Measurements from ENCODE around the gene SPIRE2.
A peak's percentile ranks its signal among the peaks of the same experiment; 100 is the strongest.
"Not testable (repeated sequence)": the region's sequence is repeated elsewhere in the genome, so short reads cannot be mapped to it uniquely, and the experiment has no call there.

SPIRE2 gene

DNA sequence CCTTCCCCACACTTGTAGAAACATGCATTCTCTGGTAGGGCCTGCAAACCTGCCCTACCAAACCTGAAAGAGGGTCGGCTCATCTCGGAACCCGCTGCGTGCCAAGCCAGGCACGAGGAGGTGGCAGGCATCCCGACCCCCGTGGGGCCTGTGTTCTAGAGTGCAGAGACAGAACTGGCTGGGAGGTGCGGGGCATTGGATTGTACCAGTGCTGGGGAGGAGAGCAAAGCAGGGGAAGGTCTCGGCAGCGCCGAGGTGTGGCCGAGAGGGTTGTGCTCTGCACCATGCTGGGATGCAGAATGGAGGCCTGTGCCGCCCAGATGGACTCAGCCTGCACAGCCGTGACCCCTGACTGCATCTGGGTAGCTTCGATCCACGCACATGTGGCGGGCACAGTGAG is 72.6 kb downstream of the SPIRE2 start:
- no peak for DNase-seq

DNA sequence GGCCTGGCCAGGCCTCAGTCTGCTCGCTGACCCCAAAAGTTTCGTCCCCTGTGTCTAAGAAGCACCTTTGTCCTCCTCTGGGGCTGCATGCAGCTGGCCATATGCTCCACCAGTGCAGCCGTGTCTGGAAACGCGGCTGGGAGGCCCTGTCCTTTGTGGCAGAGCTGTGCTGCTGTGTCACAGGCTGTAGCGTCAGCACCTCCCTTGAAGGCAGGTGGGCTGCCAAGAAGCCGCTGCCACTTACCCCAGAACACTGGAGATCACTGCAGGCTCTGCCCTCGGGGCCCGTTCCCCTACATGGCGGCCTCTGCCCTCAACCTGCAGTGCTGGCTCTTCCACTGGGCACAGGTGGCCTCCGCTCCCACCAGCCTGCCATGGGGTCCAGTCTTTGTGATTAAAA is 74.7 kb downstream of the SPIRE2 start:
- DNase-seq, result no peak

DNA sequence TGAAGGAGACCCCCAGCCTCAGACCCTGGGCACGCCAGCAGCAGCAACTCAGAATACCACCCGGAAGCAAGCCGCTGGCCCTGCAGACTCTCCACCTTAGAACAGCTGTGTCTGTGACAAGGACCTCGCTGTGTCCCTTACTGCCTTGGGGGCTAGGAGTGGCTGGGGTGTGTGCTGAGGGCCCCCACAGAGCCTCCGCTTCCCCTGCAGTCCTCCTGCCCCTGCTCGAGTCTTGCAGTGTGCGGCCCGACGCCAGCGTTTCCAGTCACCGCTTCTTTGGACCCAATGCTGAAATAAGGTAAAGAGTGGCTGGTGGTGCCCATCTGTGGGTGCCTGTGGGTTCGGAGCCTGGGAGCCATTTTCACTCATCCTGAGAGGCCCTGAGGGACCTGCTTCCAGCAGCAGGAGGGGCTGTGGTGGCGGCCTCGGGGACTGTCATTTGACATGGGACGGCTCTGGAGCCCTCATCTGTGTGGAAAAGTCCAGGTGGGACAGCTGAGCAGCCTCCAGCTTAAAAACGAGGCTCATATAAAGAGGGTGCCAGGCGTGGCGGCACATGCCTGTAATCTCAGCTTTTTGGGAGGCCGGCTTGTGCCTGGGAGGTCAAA is 75.7 kb downstream of the SPIRE2 start:
- no peak for DNase-seq

DNA sequence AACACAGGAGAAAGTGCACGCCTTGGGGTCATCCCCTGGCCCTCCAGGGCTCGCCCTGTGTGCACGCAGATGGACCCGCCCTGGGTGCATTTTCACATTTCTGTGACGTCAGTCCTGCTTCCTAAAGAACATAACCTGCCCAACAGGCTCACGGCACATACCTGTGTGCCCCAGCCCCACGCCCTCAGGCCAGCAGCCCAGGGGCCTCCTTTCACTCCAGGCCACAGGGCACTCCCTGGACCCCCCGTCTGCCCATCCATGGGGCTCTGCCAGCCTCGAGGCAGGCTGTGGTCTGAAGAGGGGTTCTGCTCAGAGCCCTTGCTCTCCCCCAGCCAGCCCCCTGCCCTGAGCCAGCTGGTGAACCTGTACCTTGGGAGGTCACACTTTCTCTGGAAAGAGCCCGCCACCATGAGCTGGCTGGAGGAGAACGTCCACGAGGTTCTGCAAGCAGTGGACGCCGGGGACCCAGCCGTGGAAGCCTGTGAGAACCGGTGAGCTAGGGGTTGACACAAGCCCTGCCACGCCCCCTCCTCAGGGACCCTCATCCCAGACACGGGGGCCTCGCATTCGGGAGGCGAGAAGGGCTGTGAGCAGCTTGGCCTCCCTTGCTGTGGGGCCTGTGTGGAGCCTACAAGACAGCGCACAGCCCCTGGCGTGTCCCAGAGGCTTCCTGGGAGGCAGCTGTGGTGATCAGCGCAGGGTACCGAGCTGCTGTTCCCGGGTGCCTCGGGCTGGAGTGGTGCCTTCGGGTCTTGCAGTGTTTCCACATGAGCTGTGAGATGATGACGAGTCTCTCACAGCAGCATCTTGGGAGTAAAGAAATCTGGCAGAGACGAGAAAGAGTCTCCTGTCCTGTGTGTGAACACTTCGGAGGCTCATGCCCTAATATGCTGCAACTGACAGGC is 76.6 kb downstream of the SPIRE2 start:
- no peak for DNase-seq

DNA sequence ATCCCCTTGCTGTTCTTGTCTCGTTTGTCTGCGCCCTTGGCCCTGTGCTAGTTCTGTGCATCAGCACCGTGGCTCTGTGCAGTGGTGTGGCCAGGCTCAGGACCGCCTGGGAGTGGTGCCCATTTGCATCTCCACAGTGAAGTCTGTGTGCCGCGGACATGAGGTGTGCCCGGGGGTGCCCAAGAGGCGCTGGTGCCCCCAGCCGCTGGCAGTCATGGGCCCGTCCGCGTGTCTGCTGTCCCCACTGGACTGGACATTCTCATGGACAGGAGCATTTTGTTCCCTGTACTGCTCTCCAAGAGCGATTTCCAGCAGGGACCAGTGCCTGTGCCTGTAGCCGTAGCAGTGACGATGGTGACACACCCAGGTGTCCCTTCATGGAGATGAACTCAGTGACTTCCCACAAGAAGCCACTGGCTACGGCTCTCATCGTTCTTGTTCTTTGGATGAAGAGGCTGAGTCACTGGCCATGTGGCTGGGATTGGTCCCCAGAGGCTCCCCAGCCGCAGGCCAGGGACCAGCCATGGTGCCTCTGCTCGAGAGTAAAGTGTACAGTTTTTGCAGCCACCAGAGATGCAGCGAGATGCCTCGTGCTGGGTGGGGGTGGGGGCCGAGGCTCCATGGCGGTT is 77.3 kb downstream of the SPIRE2 start:
- DNase-seq, result no peak

DNA sequence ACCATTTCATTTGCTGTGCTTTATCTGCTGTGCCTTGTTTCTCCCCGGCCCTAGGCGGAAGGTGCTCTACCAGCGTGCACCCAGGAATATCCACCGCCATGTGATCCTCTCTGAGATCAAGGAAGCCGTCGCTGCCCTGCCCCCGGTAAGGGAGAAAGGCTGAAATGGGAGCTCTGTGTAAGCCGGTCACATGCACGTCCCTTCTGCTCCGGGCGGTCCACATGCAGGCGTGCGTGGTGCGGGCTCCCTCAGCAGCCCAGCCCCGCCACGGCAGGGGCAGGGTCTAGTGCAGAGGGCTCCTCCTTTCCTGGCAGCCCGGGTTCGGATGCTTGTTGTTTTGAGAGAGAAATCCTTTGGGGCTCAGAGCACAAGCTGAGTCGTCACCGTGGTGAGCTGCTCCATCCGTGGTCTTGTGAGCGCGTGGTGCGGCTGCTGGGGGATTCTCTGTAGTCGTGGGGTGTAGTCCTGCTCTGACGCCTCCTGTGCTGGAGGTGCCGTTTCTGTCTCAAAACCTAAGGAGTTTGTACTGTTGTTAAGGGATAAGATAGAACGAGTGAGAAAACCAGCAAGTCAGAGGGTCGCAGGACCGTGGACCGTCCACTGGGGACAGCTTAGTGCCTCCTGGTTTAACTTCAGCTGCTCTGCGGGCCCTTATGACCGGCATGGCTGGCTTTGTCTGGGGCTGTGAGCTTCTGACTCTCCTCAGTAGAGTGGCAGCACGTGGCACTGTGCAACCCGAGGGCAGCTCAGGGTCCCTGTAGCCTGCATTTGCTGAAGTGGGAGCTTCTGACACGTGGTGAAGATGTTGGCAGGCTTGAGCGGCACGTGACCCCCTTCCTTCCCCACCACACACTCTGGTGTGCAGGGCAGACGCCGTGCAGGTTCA is 78.1 kb downstream of the SPIRE2 start:
- DNase-seq, result no peak

DNA sequence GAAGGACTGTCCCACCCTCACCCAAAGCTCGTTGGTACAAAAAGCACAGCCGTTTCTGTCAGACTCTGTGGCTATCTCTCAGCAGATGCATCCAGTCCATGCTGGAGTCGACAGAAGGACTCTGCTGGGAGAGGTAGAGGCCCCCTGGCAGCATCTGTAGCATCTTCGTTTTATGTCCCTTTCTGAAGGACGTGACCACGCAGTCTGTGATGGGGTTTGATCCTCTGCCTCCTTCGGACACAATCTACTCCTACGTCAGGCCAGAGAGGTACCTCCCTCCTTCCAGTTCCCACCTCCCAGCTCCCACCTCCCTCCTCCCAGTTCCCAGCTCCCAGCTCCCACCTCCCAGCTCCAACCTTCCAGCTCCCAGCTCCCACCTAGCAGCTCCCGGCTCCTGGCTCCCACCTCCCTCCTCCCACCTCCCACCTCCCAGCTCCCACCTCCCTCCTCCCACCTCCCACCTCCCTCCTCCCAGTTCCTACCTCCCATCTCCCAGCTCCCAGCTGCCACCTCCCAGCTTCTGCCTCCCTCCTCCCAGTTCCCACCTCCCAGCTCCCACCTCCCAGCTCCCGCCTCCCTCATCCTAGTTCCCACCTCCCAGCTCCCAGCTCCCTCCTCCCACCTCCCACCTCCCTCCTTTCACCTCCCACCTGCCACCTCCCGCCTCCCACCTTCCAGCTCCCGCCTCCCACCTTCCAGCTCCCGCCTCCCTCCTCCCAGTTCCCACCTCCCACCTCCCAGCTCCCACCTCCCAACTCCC is 79.0 kb downstream of the SPIRE2 start:
- no peak for DNase-seq

DNA sequence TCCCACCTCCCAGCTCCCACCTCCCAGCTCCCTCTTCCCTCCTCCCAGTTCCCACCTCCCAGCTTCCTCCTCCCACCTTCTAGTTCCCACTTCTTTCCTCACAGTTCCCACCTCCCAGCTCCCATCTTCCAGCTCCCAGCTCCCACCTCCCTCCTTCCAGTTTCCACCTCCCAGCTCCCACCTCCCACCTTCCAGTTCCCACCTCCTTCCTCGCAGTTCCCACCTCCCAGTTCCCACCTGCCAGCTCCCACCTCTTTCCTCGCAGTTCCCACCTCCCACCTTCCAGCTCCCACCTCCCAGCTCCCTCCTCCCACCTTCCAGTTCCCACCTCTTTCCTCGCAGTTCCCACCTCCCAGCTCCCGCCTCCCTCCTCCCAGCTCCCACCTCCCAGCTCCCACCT is 80.0 kb downstream of the SPIRE2 start:
- DNase-seq, result no peak

DNA sequence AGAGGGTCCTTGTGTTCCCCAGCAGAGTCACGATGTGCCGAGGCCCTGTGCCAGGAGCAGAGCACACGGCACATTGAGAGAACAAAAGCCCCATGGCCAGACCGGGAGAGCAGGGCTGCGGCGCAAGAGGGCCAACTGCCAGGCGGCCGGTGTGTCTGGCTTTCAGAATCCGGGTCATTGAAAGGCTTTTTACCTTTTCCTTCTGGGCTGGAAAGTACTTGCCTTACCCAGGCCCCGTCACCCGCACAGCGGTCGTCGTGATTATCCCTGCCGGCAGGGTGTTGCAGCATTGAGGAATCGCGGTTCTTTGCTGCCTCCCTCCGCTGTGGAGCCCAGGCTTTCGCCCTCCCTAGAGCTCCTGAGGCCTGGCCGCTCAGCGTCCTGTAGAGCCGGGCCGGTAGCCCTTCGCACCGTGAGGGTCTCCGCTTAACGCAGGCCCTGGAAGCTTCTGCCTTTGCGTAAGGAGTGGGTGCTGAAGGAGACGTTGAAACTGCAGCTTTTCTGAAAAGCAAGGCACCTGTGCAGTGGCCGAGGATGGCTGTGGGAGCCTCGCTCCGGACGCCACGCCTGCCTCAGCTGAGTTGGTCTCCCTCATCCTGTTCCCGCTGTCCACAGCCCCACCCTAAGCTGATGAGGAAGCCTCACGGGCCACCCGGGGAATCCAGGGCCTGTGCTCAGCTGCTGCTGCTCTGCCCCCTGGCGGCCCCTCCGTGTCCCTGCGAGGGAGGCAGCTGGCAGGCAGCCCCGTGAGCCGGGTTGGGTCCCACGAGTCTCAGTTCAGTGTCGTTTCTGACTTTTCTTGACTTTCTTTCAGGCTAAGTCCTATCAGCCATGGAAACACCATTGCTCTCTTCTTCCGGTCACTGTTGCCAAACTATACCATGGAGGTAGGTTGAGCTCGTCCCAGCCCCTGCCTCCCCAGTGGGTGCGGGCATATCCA is 81.8 kb downstream of the SPIRE2 start:
- peak; percentile 70 for DNase-seq

DNA sequence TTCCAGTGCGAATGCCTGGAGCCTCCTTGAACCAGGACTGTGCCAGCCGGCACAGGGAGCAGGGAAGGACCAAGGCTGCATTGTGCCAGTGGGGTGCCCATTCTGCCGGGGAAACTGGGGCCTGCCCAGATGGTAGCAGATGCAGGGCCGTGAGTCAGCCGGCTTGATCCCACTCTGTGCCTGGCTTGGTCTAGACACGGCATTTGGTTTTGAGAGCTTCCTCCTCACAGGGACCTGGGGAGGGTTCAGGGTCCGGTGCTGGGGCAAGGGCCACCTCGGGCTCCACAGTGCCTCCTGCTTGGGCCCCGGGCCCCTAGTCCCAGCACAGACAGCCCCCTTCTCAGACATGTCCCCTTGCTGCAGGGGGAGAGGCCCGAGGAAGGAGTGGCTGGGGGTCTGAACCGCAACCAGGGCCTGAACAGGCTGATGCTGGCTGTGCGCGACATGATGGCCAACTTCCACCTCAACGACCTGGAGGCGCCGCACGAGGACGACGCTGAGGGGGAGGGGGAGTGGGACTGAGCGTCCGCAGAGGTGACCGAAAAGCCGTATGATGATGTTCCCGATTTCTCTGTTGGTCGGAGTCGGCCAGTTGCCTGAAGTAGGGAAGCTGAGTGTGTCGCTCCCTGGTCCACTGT is 82.6 kb downstream of the SPIRE2 start:
- DNase-seq, result no peak

DNA sequence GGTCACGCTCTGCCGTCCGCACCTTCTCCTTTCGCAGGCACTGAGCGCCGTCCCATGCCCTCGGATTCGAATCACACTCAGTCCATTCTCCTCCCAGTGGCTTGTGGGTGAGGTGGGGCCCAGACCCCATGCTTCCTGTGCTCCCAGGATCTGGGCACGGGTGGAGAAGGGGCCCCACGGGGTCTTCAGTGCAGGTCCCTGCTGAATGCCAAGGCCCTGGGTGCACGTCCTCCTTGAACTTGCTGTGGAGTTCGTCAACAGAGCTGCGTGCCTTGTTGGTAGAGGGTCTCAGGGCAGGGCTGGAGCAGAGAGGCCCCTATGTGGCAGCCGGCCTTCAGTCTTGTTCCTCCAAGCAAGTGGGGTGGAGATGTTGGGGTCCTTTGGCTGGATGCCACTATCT is 83.1 kb downstream of the SPIRE2 start:
- no peak for DNase-seq

DNA sequence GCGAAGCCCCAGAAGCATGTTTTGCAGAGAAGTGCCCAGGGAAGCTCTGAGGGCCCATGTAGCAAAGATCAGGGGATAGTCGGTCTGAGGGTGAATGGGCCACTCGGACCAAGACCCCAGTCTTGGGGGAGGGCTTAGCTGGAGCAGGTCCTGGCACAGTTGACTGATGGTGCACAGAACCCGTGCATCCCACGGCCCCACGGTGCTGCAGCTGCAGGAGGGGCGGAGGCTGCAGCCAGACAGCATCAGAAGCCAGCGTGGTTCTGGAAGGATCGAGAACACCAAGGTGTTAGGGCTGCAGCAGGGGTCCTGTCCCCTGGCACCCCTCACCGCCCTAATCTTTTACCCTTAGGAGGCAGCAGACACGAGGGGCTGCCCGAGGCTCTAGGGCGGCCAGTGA is 83.9 kb downstream of the SPIRE2 start:
- no peak for DNase-seq

DNA sequence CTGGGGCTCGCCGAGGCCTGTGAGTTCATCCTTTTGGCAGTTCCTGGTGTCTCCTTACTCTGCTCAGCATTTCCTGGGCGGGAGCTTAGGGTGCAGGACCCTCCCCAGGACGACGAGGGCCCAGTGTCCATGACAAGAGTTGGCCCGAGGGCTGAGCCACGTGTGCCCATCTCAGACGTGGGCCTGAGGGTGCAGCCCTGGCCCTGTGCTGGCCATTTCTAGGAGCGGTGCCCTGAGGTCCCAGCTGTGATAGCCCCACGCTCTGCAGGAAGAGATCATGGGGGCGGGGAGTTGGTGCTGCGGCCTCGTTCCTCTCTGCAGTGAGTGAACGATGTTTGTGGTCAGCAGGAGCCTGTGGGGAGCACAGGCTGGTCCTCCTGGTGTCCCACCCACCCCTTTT is 84.4 kb downstream of the SPIRE2 start:
- no peak for DNase-seq

DNA sequence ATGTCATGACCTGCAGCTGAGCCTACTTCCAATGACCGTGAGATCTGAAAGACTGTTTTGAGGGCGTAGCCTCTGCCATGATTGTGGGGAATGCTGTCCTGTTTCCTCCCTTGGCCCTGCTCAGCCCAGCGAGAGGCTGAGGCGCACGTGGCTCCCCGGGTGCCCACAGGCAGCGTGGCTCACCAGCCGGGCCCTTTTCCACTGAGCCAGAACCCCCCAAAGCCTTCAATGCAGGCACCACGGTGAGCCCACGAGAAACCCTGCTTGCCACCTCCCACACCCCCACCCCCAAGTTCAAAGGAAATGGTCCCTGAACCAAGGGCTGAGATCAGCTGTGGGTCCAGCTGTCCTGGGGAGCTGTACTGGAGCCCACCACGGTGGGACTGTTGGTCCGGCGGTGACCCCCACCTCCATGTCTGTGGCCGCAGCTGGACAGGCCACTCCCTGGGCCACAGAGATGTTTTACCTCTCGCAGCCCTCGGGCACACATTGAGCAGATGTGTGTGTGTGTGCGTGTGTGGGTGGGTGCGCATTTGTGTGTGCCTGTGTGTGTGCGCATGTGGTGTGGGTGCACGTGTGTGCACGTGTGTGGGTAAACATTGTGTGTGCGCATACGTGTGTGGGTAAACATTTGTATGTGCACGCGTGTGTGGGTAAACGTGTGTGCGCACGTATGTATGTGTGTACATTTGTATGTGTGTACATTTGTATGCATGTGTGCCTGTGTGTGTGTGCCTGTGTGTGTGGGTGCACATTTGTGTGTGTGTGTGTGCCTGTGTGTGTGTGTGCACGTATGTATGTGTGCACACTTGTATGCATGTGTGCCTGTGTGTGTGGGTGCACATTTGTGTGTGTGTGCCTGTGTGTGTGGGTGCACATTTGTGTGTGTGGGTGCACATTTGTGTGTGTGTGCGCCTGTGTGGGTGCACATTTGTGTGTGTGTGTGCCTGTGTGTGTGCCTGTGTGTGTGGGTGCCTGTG is 85.4 kb downstream of the SPIRE2 start:
- no peak for DNase-seq

DNA sequence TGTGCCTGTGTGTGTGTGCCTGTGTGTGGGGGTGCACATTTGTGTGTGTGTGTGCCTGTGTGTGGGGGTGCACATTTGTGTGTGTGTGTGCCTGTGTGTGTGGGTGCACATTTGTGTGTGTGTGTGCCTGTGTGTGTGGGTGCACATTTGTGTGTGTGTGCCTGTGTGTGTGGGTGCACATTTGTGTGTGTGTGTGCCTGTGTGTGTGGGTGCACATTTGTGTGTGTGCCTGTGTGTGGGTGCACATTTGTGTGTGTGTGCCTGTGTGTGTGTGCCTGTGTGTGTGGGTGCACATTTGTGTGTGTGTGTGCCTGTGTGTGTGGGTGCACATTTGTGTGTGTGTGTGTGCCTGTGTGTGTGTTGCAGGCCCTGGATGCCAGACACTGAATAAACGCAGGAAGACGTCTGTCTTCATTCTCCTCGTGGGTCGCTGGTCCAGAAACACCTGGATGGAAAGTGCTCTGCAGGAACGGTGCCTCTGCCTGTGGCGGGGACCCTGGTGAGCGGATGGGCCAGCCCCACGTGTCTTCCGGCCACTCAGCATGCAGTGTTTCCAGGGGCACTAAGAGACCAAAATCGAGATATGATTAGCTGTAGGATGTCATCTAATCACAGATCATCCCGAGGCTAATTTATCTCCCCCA is 86.5 kb downstream of the SPIRE2 start:
- not testable (repeated sequence) for DNase-seq

DNA sequence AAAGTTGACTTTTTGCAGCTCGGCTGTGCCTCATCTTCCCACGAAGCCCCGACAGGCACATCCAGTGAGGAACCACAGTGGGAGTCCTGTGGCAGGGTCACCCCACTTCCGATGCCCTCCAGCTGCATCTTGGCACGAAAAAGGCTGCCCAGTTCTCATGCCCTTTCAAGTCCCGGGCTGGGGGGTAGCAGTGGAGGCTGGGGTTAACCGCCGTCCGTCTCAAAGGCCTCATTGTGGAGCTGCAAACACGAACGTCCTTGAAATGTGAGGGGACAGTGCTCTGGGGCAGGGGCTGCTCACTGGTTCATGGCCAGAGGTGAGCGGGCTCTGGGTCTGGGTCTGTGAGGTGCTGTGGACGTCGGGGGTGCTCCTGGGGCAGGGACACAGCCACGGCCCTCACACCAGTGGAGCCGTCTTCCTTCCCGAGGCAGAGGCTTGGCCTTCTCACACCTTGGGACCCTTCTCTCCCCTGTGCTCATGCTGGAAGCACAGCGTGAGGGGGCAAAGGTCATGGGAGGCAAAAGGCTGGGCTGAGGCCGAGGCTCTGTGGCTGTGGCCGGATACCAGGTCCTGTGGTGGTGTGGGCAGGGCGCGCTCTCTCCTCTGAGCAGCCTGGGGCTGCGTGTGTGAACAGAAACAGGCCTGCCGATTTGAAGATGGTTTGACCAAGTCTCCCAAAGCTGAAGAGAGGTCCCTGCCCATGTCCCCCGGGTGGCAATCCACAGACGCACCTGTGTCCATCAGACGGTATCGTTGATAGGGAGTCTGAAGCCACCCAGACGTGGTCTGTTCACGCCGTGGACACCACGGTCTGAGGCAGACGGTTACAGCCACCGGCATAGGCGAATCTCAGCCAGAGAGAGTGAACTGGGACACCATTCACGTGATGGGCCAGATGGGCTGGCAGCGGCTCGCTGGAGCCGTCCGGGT is 87.3 kb downstream of the SPIRE2 start:
- DNase-seq, result no peak

DNA sequence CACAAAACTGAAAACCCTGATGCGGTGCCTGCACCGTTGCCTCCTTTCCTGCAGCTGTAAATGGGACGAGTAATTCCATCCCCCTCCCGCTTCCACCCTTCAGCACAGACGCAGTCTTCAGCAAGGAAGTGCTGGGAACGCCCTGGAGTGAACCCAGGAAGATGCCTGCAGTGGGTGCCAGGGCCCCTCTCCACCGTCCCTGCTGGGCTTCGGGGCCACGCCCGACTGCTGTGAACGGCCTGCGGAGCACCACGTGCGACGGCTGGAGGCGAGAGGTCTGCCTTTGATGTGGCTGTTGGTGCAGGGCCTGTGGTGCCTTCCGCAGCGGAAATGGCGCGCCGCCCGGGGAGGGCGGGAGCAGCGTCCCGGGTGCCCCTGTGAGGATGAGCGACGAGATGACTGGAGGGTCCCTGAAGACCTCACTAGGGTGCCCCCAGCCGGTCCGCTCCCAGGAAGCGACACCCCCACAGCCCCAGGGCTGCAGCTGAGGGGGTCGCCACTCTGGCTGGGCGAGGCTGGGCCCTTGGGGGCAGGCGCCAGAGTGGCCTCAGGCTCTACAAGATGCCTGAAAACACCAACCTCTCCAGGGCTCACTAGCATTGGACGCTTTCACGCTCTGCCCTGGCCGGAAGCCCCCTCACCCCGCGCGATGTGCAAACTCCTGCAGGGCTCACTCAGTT is 89.6 kb downstream of the SPIRE2 start:
- peak; percentile 83 for DNase-seq

All from CD4-positive, alpha-beta T cell treated with Interleukin-21 for 1 hour (primary cell).